SHP77 (cell line): ENCODE data around the gene HOXC13.

ENCODE experiments used
- DNase-seq, 2 experiments: peaks; one replicate each; lab custom pipeline; 2025; lab: John Stamatoyannopoulos, UW

Gene HOXC13

GRCh38 chr12:53938326-53939140, at the start of gene HOXC13:
Gene HOXC13, plus strand, starts transcription at chr12:53938831. Its CDS starts 76 bp downstream, at chr12:53938907.
- no peak for DNase-seq

GRCh38 chr12:53890081-53890480, 48.5 kb upstream of the HOXC13 start:
- DNase-seq: no peak

GRCh38 chr12:53892762-53893395, 45.8 kb upstream of the HOXC13 start:
- DNase-seq: no peak

- DNase-seq: no peak
These were observed 39.4 kb upstream of the HOXC13 start for GRCh38 chr12:53899230-53899629.

GRCh38 chr12:53907103-53907502, 31.5 kb upstream of the HOXC13 start:
- DNase-seq: no peak

GRCh38 chr12:53916788-53917655, 21.6 kb upstream of the HOXC13 start:
- no peak for DNase-seq

- no peak for DNase-seq
These were observed 13.9 kb upstream of the HOXC13 start for GRCh38 chr12:53924521-53925405.

GRCh38 chr12:53927220-53928029, 11.2 kb upstream of the HOXC13 start:
- no peak for DNase-seq

GRCh38 chr12:53928054-53928835, 10.4 kb upstream of the HOXC13 start:
- no peak for DNase-seq

- DNase-seq: no peak
These were observed 9.1 kb upstream of the HOXC13 start for GRCh38 chr12:53929527-53929926.

GRCh38 chr12:53930591-53931255, 7.9 kb upstream of the HOXC13 start:
- DNase-seq: no peak

GRCh38 chr12:53931844-53932581, 6.6 kb upstream of the HOXC13 start:
- DNase-seq: no peak

- DNase-seq: no peak
These were observed 5.7 kb upstream of the HOXC13 start for GRCh38 chr12:53932915-53933314.

GRCh38 chr12:53935383-53936341, 3.0 kb upstream of the HOXC13 start:
- no peak for DNase-seq

- DNase-seq: no peak
These were observed 1.5 kb upstream of the HOXC13 start for GRCh38 chr12:53937099-53937498.

GRCh38 chr12:53937596-53938325, 870 bp upstream of the HOXC13 start:
- DNase-seq: no peak
